Activated CD4-positive, alpha-beta T cell treated with anti-CD3 and anti-CD28 coated beads, Interleukin-2, amount 50 U/mL, for 4 hours (primary cell): ENCODE data around the gene JAG1.

ENCODE experiments used
- DNase-seq, 2 experiments: peaks; one replicate each; pipeline ENCODE4 v3.0.0-alpha.2; 2020

JAG1 gene

GRCh38 chr20:10696650-10697049 lies 22.9 kb upstream of the JAG1 start:
- no peak for DNase-seq

- no peak for DNase-seq
Measured at GRCh38 chr20:10689385-10689784, 15.6 kb upstream of the JAG1 start.

- DNase-seq = no peak
Measured at GRCh38 chr20:10687895-10688294, 14.1 kb upstream of the JAG1 start.

GRCh38 chr20:10686356-10687133 lies 12.7 kb upstream of the JAG1 start:
- DNase-seq = no peak

GRCh38 chr20:10683537-10683936 lies 9.7 kb upstream of the JAG1 start:
- no peak for DNase-seq

GRCh38 chr20:10682939-10683338 lies 9.1 kb upstream of the JAG1 start:
- DNase-seq = no peak

- DNase-seq = no peak
Measured at GRCh38 chr20:10681494-10681893, 7.7 kb upstream of the JAG1 start.

GRCh38 chr20:10680571-10680970 lies 6.8 kb upstream of the JAG1 start:
- DNase-seq = no peak

- no peak for DNase-seq
Measured at GRCh38 chr20:10679269-10679668, 5.5 kb upstream of the JAG1 start.

GRCh38 chr20:10676518-10676917 lies 2.7 kb upstream of the JAG1 start:
- DNase-seq = no peak

- no peak for DNase-seq
Measured at GRCh38 chr20:10675450-10675848, 1.6 kb upstream of the JAG1 start.

- DNase-seq = no peak
Measured at GRCh38 chr20:10674684-10675449, 1.1 kb upstream of the JAG1 start.

GRCh38 chr20:10673176-10673841 lies 490 bp downstream of the JAG1 start:
- DNase-seq = no peak

GRCh38 chr20:10672624-10673127 lies 1.1 kb downstream of the JAG1 start:
- DNase-seq = no peak

GRCh38 chr20:10671919-10672623 lies 1.7 kb downstream of the JAG1 start:
- DNase-seq = no peak

- DNase-seq = no peak
Measured at GRCh38 chr20:10671221-10671918, 2.4 kb downstream of the JAG1 start.

GRCh38 chr20:10670501-10671220 lies 3.1 kb downstream of the JAG1 start:
- DNase-seq = no peak

GRCh38 chr20:10669843-10670446 lies 3.9 kb downstream of the JAG1 start:
- no peak for DNase-seq

- no peak for DNase-seq
Measured at GRCh38 chr20:10668677-10669368, 5.0 kb downstream of the JAG1 start.

- DNase-seq = no peak
Measured at GRCh38 chr20:10667560-10668167, 6.1 kb downstream of the JAG1 start.
